ENCODE data around the gene ATRNL1. TPM values are rescaled to one million over a fixed set of nuclear protein-coding genes. Genes with fewer than 3 reads are reported as not detected.
"Not testable (repeated sequence)": the region's sequence is repeated elsewhere in the genome, so short reads cannot be mapped to it uniquely, and the experiment has no call there.

ATRNL1 gene
- total RNA-seq, 1 experiment from 2014 or later = 1.3 TPM

DNA sequence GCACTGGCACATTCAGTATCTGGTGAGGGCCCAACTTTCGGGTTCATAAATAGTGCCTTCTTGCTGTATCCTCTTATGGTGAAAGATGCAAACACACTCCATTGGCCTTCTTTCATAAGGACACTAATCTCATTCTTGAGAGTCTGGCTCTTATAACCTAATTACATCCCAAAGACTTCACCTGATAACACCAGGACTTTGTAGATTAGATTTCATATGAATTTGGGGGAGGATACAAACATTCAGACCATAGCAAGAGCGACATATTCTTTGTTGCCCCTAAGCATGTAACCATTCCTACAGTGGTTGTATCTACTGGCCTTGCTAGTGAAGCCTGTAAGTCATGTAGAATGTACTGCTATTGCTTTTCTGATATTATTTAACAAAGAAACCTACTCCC, 654.6 kb downstream of the ATRNL1 start:
- no peak overlapping the region for H3K4me2 ChIP-seq (ENCODE audit: low read length)
- no peak overlapping the region for H3K9ac ChIP-seq (ENCODE audit: low read length)
- no peak for DNase-seq (ENCODE audit: low read depth, low spot score)
- no peak overlapping the region for H3K4me3 ChIP-seq (replicated peaks in 1 of 2; ENCODE audit: low read depth in 1 of 2, low read length in 2 of 2)
- no peaks in the 10 kb centered on the region for H3K4me1 ChIP-seq (ENCODE audit: control insufficient read depth in 1 of 2, insufficient read depth in 2 of 2, low read length in 2 of 2)
- TF ChIP-seq ELF1 (IDR thresholded peaks at IDR 0.05; ENCODE audit: borderline replicate concordance, low read depth) = no peak
- TF ChIP-seq, protein P1, sequence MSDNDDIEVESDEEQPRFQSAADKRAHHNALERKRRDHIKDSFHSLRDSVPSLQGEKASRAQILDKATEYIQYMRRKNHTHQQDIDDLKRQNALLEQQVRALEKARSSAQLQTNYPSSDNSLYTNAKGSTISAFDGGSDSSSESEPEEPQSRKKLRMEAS (IDR thresholded peaks at IDR 0.05) = no peak
- TF ChIP-seq FOSL1 (IDR thresholded peaks at IDR 0.05; ENCODE audit: low read depth) = no peak
- TF ChIP-seq POLR2A (IDR thresholded peaks at IDR 0.05; ENCODE audit: borderline replicate concordance, extremely low read depth, insufficient read depth, insufficient read length) = no peak
- no peak for TF ChIP-seq POLR2AphosphoS5 (IDR thresholded peaks at IDR 0.05; ENCODE audit: low read depth, low read length)
- TF ChIP-seq, protein P2, sequence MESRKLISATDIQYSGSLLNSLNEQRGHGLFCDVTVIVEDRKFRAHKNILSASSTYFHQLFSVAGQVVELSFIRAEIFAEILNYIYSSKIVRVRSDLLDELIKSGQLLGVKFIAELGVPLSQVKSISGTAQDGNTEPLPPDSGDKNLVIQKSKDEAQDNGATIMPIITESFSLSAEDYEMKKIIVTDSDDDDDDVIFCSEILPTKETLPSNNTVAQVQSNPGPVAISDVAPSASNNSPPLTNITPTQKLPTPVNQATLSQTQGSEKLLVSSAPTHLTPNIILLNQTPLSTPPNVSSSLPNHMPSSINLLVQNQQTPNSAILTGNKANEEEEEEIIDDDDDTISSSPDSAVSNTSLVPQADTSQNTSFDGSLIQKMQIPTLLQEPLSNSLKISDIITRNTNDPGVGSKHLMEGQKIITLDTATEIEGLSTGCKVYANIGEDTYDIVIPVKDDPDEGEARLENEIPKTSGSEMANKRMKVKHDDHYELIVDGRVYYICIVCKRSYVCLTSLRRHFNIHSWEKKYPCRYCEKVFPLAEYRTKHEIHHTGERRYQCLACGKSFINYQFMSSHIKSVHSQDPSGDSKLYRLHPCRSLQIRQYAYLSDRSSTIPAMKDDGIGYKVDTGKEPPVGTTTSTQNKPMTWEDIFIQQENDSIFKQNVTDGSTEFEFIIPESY (IDR thresholded peaks at IDR 0.05; ENCODE audit: extremely low read depth, insufficient replicate concordance, low read length) = no peak
- no peak for TF ChIP-seq TCF7L2 (IDR thresholded peaks at IDR 0.05; ENCODE audit: borderline replicate concordance, extremely low read depth, insufficient read depth, insufficient read length)
- TF ChIP-seq SIN3A (IDR thresholded peaks at IDR 0.05; ENCODE audit: low read depth) = no peak
- TF ChIP-seq YY1 (IDR thresholded peaks at IDR 0.05; ENCODE audit: extremely low read depth, insufficient replicate concordance, low read depth, low read length) = no peak
- no peak for TF ChIP-seq EZH2 (IDR thresholded peaks at IDR 0.05)
- no peak for TF ChIP-seq RAD21 (IDR thresholded peaks at IDR 0.05; ENCODE audit: low read depth)
- H3K27me3 ChIP-seq (ENCODE audit: insufficient read depth, low read length) = no peaks in the 10 kb centered on the region
- CTCF ChIA-PET = no interaction called here
- RAD21 ChIA-PET (ENCODE audit: low non-redundant PET in 1 of 2, low total read pairs in 2 of 2, uncharacterized antibody in 2 of 2, unreplicated experiment in 2 of 2) = no interaction called here
- no peak overlapping the region for H2AFZ ChIP-seq (ENCODE audit: low read depth, low read length, poor library complexity, severe bottlenecking)
- H4K20me1 ChIP-seq (ENCODE audit: insufficient read depth) = no peaks in the 10 kb centered on the region
- no peak for ATAC-seq
- intact Hi-C loops (cut with micrococcal nuclease) = no loop called here
- BruUV-seq (replicated peaks) = no TSS peak
- no peaks in the 10 kb centered on the region for H3K9me2 ChIP-seq (ENCODE audit: insufficient read depth)
- H3K27ac ChIP-seq (ENCODE audit: low read depth, low read length) = no peak overlapping the region
- no peaks in the 10 kb centered on the region; a peak in 1 of 4 replicates for H3K36me3 ChIP-seq (ENCODE audit: control insufficient read depth in 1 of 2, insufficient read depth in 2 of 2, low read length in 2 of 2)
- POLR2A ChIA-PET = no interaction called here
- H3K9me3 ChIP-seq (ENCODE audit: control insufficient read depth in 1 of 2, insufficient read depth in 1 of 2, low read depth in 1 of 2, low read length in 2 of 2) = no peaks in the 10 kb centered on the region
- no peaks in the 10 kb centered on the region for H3K79me2 ChIP-seq (ENCODE audit: insufficient read depth, low read length)

DNA sequence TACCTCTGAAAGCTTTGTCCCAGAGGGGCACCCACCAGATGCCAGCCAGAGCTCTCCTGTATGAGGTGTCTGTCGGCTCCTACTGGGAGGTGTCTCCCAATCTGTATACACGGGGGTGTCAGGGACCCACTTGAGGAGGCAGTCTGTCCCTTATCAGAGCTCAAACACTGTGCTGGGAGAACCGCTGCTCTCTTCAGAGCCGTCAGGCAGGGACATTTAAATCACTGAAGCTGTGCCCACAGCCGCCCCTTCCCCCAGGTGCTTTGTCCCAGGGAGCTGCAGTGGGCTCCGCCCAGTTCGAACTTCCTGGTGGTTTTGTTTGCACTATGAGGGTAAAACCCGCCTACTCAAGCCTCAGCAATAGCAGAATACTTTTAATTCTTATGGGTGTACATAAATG, 665.3 kb downstream of the ATRNL1 start:
- DNase-seq (ENCODE audit: low read depth, low spot score); H2AFZ ChIP-seq (ENCODE audit: low read depth, low read length, poor library complexity, severe bottlenecking); RAD21 ChIA-PET (ENCODE audit: low non-redundant PET in 1 of 2, low total read pairs in 2 of 2, uncharacterized antibody in 2 of 2, unreplicated experiment in 2 of 2); H3K36me3 ChIP-seq (ENCODE audit: control insufficient read depth in 1 of 2, insufficient read depth in 2 of 2, low read length in 2 of 2); ATAC-seq; H3K9me2 ChIP-seq (ENCODE audit: insufficient read depth); H3K4me1 ChIP-seq (ENCODE audit: control insufficient read depth in 1 of 2, insufficient read depth in 2 of 2, low read length in 2 of 2); CTCF ChIA-PET; H3K9me3 ChIP-seq (ENCODE audit: control insufficient read depth in 1 of 2, insufficient read depth in 1 of 2, low read depth in 1 of 2, low read length in 2 of 2); H4K20me1 ChIP-seq (ENCODE audit: insufficient read depth); H3K4me2 ChIP-seq (ENCODE audit: low read length); H3K79me2 ChIP-seq (ENCODE audit: insufficient read depth, low read length); H3K9ac ChIP-seq (ENCODE audit: low read length); intact Hi-C loops (cut with micrococcal nuclease); BruUV-seq (replicated peaks); H3K27ac ChIP-seq (ENCODE audit: low read depth, low read length); H3K4me3 ChIP-seq (replicated peaks in 1 of 2; ENCODE audit: low read depth in 1 of 2, low read length in 2 of 2); POLR2A ChIA-PET; H3K27me3 ChIP-seq (ENCODE audit: insufficient read depth, low read length): not testable (repeated sequence)
